Loucy (cell line): ENCODE measurements around the gene STAB2.

Experiments used
- H2AFZ ChIP-seq: fragments of 200-600 bp; sonication (generic); 2 replicates; pipeline ENCODE4 v1.6.0; 2016; ENCODE audit warnings: antibody characterized with exemption, mild to moderate bottlenecking, low read length, moderate library complexity
- H3F3A ChIP-seq: fragments of 200-600 bp; 2 replicates; pipeline ENCODE4 v1.6.0; 2016; ENCODE audit warnings: antibody characterized with exemption, low read depth, mild to moderate bottlenecking
- H3K27me3 ChIP-seq: fragments of 200-600 bp; sonication (generic); 2 replicates; pipeline ENCODE4 v1.6.1; 2014; ENCODE audit warnings: low read length, mild to moderate bottlenecking; ENCODE audit not compliant: insufficient read depth, poor library complexity, severe bottlenecking
- H3K36me3 ChIP-seq: fragments of 200-600 bp; sonication (generic); 2 replicates; pipeline ENCODE4 v1.6.1; 2016; ENCODE audit warnings: low read length; ENCODE audit not compliant: insufficient read depth
- H3K4me1 ChIP-seq: fragments of 200-600 bp; sonication (generic); 2 replicates; pipeline ENCODE4 v1.5.1; 2014; ENCODE audit warnings: low read length, mild to moderate bottlenecking; ENCODE audit not compliant: insufficient read depth, poor library complexity, severe bottlenecking
- H3K4me2 ChIP-seq: fragments of 200-600 bp; sonication (generic); 2 replicates; pipeline ENCODE4 v1.6.0; 2014; ENCODE audit warnings: antibody characterized with exemption, low read length, low read depth, mild to moderate bottlenecking; ENCODE audit not compliant: poor library complexity, severe bottlenecking
- H3K4me3 ChIP-seq: fragments of 200-600 bp; sonication (generic); 2 replicates; pipeline ENCODE4 v1.5.1; 2014; ENCODE audit warnings: low read length, mild to moderate bottlenecking, mixed read lengths; ENCODE audit not compliant: poor library complexity, severe bottlenecking
- H3K79me2 ChIP-seq: fragments of 200-600 bp; sonication (generic); 2 replicates; pipeline ENCODE4 v1.6.1; 2014; ENCODE audit warnings: low read length; ENCODE audit not compliant: insufficient read depth
- H3K9ac ChIP-seq: fragments of 200-600 bp; sonication (generic); 2 replicates; pipeline ENCODE4 v1.6.0; 2014; ENCODE audit warnings: mild to moderate bottlenecking, low read depth, low read length, moderate library complexity; ENCODE audit not compliant: poor library complexity, severe bottlenecking
- H3K9me2 ChIP-seq: fragments of 200-600 bp; sonication (generic); replicated peaks from 2 replicates; pipeline ENCODE4 v1.6.1; 2016; ENCODE audit warnings: low read depth, low read length, mixed read lengths
- H3K9me3 ChIP-seq: fragments of 200-600 bp; sonication (generic); 2 replicates; pipeline ENCODE4 v1.6.1; 2014; ENCODE audit warnings: mild to moderate bottlenecking, antibody characterized with exemption, low read length, low read depth; ENCODE audit not compliant: insufficient read depth
- H4K20me1 ChIP-seq: fragments of 200-600 bp; sonication (generic); 2 replicates; pipeline ENCODE4 v1.6.0; 2014; ENCODE audit warnings: antibody characterized with exemption, low read length, mild to moderate bottlenecking; ENCODE audit not compliant: insufficient read depth, poor library complexity, severe bottlenecking
- EZH2phosphoT487 ChIP-seq: fragments of 200-600 bp; IDR thresholded peaks from 2 replicates; pipeline ENCODE4 v1.6.1; 2018; ENCODE audit warnings: antibody characterized with exemption, mild to moderate bottlenecking, moderate library complexity, borderline replicate concordance
- TF ChIP-seq, protein P1 (sequence below): fragments of 200-600 bp; sonication (generic); conservative IDR thresholded peaks from 2 replicates; pipeline ENCODE4 v1.5.1; 2014; ENCODE audit warnings: mild to moderate bottlenecking, antibody characterized with exemption, low read length

Gene STAB2

GRCh38 chr12:103762473-103762872 is 175.4 kb downstream of the STAB2 start:
- Histone ChIP-seq H3K27me3 (no peaks in the 10 kb centered on the region), H3K4me3 (no peak overlapping the region), H3K9me3 (no peaks in the 10 kb centered on the region), H3K9ac (no peak overlapping the region), H2AFZ (no peak overlapping the region), H3K79me2 (no peaks in the 10 kb centered on the region), H3K9me2 (no peaks in the 10 kb centered on the region), H3K36me3 (no peaks in the 10 kb centered on the region), H3K4me1 (no peaks in the 10 kb centered on the region), H3F3A (no peaks in the 10 kb centered on the region), H4K20me1 (no peaks in the 10 kb centered on the region), H3K4me2 (no peak overlapping the region)
- TF ChIP-seq, protein P1, sequence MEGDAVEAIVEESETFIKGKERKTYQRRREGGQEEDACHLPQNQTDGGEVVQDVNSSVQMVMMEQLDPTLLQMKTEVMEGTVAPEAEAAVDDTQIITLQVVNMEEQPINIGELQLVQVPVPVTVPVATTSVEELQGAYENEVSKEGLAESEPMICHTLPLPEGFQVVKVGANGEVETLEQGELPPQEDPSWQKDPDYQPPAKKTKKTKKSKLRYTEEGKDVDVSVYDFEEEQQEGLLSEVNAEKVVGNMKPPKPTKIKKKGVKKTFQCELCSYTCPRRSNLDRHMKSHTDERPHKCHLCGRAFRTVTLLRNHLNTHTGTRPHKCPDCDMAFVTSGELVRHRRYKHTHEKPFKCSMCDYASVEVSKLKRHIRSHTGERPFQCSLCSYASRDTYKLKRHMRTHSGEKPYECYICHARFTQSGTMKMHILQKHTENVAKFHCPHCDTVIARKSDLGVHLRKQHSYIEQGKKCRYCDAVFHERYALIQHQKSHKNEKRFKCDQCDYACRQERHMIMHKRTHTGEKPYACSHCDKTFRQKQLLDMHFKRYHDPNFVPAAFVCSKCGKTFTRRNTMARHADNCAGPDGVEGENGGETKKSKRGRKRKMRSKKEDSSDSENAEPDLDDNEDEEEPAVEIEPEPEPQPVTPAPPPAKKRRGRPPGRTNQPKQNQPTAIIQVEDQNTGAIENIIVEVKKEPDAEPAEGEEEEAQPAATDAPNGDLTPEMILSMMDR = no peak
- TF ChIP-seq EZH2phosphoT487 = no peak

GRCh38 chr12:103765322-103765721 is 178.2 kb downstream of the STAB2 start:
- TF ChIP-seq EZH2phosphoT487 = no peak
- TF ChIP-seq, protein P1 = no peak
- H3K4me1 ChIP-seq = no peaks in the 10 kb centered on the region
- H3K4me2 ChIP-seq = no peak overlapping the region
- no peaks in the 10 kb centered on the region for H3F3A ChIP-seq
- H3K4me3 ChIP-seq = no peak overlapping the region
- no peaks in the 10 kb centered on the region for H3K27me3 ChIP-seq
- H2AFZ ChIP-seq = no peak overlapping the region
- no peaks in the 10 kb centered on the region for H3K36me3 ChIP-seq
- H3K9me3 ChIP-seq = no peaks in the 10 kb centered on the region
- H3K9me2 ChIP-seq = no peaks in the 10 kb centered on the region
- H4K20me1 ChIP-seq = no peaks in the 10 kb centered on the region
- no peaks in the 10 kb centered on the region for H3K79me2 ChIP-seq
- no peak overlapping the region for H3K9ac ChIP-seq

DNA sequence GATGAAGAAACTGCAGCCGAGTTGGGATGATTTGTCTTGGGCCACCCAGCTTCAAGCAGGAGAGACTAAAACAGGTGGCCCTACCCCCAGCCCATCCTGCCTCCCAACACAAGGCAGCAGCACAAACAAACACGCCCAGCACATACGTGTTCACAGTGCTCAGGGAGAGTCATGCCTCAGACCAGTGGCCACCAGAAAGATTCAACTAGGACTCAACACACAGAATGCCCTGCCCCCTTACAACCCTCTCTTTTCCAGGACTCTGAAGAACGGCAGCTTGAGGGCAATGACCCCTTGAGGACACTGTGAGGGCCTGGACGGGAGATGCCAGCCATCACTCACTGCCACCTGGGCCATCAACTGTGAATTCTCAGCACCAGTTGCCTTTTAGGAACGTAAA is 179.0 kb downstream of the STAB2 start:
- H3K27me3 ChIP-seq = no peaks in the 10 kb centered on the region

More for the DNA sequence above, 179.0 kb downstream of the STAB2 start:
- Histone ChIP-seq H3F3A (no peaks in the 10 kb centered on the region), H3K36me3 (no peaks in the 10 kb centered on the region), H2AFZ (no peak overlapping the region), H3K4me1 (no peaks in the 10 kb centered on the region), H3K4me3 (no peak overlapping the region), H3K9me3 (no peaks in the 10 kb centered on the region), H3K9ac (no peak overlapping the region), H3K9me2 (no peaks in the 10 kb centered on the region), H4K20me1 (no peaks in the 10 kb centered on the region), H3K4me2 (no peak overlapping the region), H3K79me2 (no peaks in the 10 kb centered on the region)
- TF ChIP-seq, protein P1 = no peak
- no peak for TF ChIP-seq EZH2phosphoT487
